HG02943 (cell line): ENCODE data around the gene NFU1.
"Not testable (repeated sequence)": the region's sequence is repeated elsewhere in the genome, so short reads cannot be mapped to it uniquely, and the experiment has no call there.

Experiments used
- ATAC-seq: cut with Tn5 transposase; IDR thresholded peaks from one replicate; pipeline ENCODE4 v1.9.1; 2021; ENCODE audit warnings: mild to moderate bottlenecking, low read depth, moderate library complexity; ENCODE audit not compliant: unreplicated experiment

The NFU1 gene

GRCh38 chr2:69452687-69453086 is 15.5 kb upstream of the NFU1 start:
- ATAC-seq, result no peak

GRCh38 chr2:69450735-69451416 is 13.6 kb upstream of the NFU1 start:
- ATAC-seq, result no peak

GRCh38 chr2:69449906-69450305 is 12.7 kb upstream of the NFU1 start:
- no peak for ATAC-seq

GRCh38 chr2:69443673-69444072 is 6.4 kb upstream of the NFU1 start:
- ATAC-seq, result not testable (repeated sequence)

GRCh38 chr2:69439499-69439898 is 2.3 kb upstream of the NFU1 start:
- ATAC-seq, result not testable (repeated sequence)

- no peak for ATAC-seq
Observed at GRCh38 chr2:69438580-69438979, 1.3 kb upstream of the NFU1 start.

GRCh38 chr2:69437751-69438154 is 518 bp upstream of the NFU1 start:
- no peak for ATAC-seq

GRCh38 chr2:69436596-69436937 is 668 bp downstream of the NFU1 start:
- ATAC-seq, result peak; percentile 5

GRCh38 chr2:69434753-69435152 is 2.5 kb downstream of the NFU1 start:
- ATAC-seq, result no peak

- no peak for ATAC-seq
Observed at GRCh38 chr2:69429491-69430183, 7.6 kb downstream of the NFU1 start.

GRCh38 chr2:69428981-69429380 is 8.3 kb downstream of the NFU1 start:
- ATAC-seq, result no peak

- ATAC-seq, result no peak
Observed at GRCh38 chr2:69424419-69424818, 12.8 kb downstream of the NFU1 start.

GRCh38 chr2:69422198-69422597 is 15.0 kb downstream of the NFU1 start:
- ATAC-seq, result no peak

GRCh38 chr2:69419111-69419510 is 18.1 kb downstream of the NFU1 start:
- not testable (repeated sequence) for ATAC-seq

- no peak for ATAC-seq
Observed at GRCh38 chr2:69416147-69416546, 21.1 kb downstream of the NFU1 start.

- ATAC-seq, result no peak
Observed at GRCh38 chr2:69411120-69411519, 26.1 kb downstream of the NFU1 start.

- no peak for ATAC-seq
Observed at GRCh38 chr2:69405306-69405705, 31.9 kb downstream of the NFU1 start.

GRCh38 chr2:69400121-69400520 is 37.1 kb downstream of the NFU1 start:
- ATAC-seq, result no peak

- no peak for ATAC-seq
Observed at GRCh38 chr2:69397234-69397633, 40.0 kb downstream of the NFU1 start.

- no peak for ATAC-seq
Observed at GRCh38 chr2:69395866-69396265, 41.4 kb downstream of the NFU1 start.

- no peak for ATAC-seq
Observed at GRCh38 chr2:69393963-69394362, 43.3 kb downstream of the NFU1 start.

GRCh38 chr2:69390471-69390870 is 46.8 kb downstream of the NFU1 start:
- no peak for ATAC-seq
